Uterus (tissue), 4 donors: ENCODE data around the gene CHCHD2. TPM values are rescaled to one million over a fixed set of nuclear protein-coding genes. Genes with fewer than 3 reads are reported as not detected.

Experiments used
- DNase-seq, 2 donors: peaks; one replicate each; pipeline ENCODE4 v3.0.0-alpha.2; 2019 to 2020
- H3K27ac ChIP-seq, 2 donors: fragments of 200-600 bp; sonication (generic); 1 replicate in 1 of 2; 2 replicates in 1 of 2; pipeline ENCODE4 v1.5.1; 2016 to 2018
- H3K27me3 ChIP-seq, 2 donors: fragments of 200-600 bp; sonication (generic); one replicate each; pipeline ENCODE4 v1.5.1; 2018 to 2019; ENCODE audit warnings: control low read depth in 1 of 2
- H3K36me3 ChIP-seq, 2 donors: fragments of 200-600 bp; sonication (generic); one replicate each; pipeline ENCODE4 v1.5.1; 2019; ENCODE audit warnings: control low read depth in 1 of 2
- H3K4me1 ChIP-seq, 2 donors: fragments of 200-600 bp; sonication (generic); one replicate each; pipeline ENCODE4 v1.5.1; 2018 to 2019; ENCODE audit warnings: control low read depth in 1 of 2
- H3K4me3 ChIP-seq, 2 donors: fragments of 200-600 bp; sonication (generic); 1 replicate in 1 of 2; 2 replicates in 1 of 2; pipeline ENCODE4 v1.5.1; 2018 to 2019; ENCODE audit warnings: mild to moderate bottlenecking in 1 of 2
- H3K9me3 ChIP-seq, 2 donors: fragments of 200-600 bp; sonication (generic); one replicate each; pipeline ENCODE4 v1.5.1; 2019; ENCODE audit warnings: control low read depth in 1 of 2
- CTCF ChIP-seq, 4 experiments: fragments of 200-600 bp in 2 of 4; fragments of 450-650 bp in 2 of 4; sonication (generic) in 2 of 4; IDR thresholded peaks; one replicate each; pipeline ENCODE4 v1.5.1; 2016 to 2019; ENCODE audit warnings: antibody characterized with exemption in 4 of 4, mild to moderate bottlenecking in 2 of 4, moderate library complexity in 1 of 4
- POLR2A ChIP-seq, 2 donors: fragments of 450-650 bp; IDR thresholded peaks; one replicate each; pipeline ENCODE4 v1.6.1; 2016; ENCODE audit warnings: antibody characterized with exemption in 2 of 2, mild to moderate bottlenecking in 1 of 2, moderate library complexity in 1 of 2
- intact Hi-C: fragments of 100-400 bp; cut with DNase I; formaldehyde crosslinking; loops from one replicate; pipeline ENCODE4 v1.15.1; 2023; ENCODE audit warnings: low total_unique reads
- total RNA-seq, 4 donors: library from RNA; depleted of rRNA in 3 of 4; stranded (reverse); fragments of >200 nt in 3 of 4; gene quantifications; one replicate each; pipeline versions ENCODE4 v1.1.0 to v1.2.4, GENCODE V29; 2014 to 2023
- donor health status: DM: yes; HTN: yes; CAD: no.

The CHCHD2 gene
- total RNA-seq, 4 donors from 2014 or later, result 193 to 900 (median 353) TPM

GRCh38 chr7:56063882-56064625 is 42.2 kb downstream of the CHCHD2 start, which contains the start of gene SUMF2:
Gene SUMF2 (plus strand): TSS chr7:56064286. CDS start chr7:56064312, 26 bp downstream.
- no peaks in the 10 kb centered on the region for H3K27me3 ChIP-seq
- peak within 1 kb of the TSS; percentile 84 to 96 for H3K27ac ChIP-seq
- DNase-seq, result peak; percentile 89 to 92
- no peaks in the 10 kb centered on the region for H3K9me3 ChIP-seq
- no peaks in the 10 kb centered on the region for H3K36me3 ChIP-seq
- peak; percentile 26 to 47 (median 28) for TF ChIP-seq CTCF (IDR thresholded peaks at IDR 0.05)
- TF ChIP-seq POLR2A (IDR thresholded peaks at IDR 0.05), result peak; percentile 56 to 85
- H3K4me3 ChIP-seq, result peak within 1 kb of the TSS; percentile 79 to 86
- no peaks in the 10 kb centered on the region for H3K4me1 ChIP-seq
- intact Hi-C loops, result no loop called here

GRCh38 chr7:56063500-56063881 is 42.8 kb downstream of the CHCHD2 start:
- intact Hi-C loops, result no loop called here
- peak overlapping the region; percentile 84 to 96 for H3K27ac ChIP-seq
- no peaks in the 10 kb centered on the region for H3K27me3 ChIP-seq
- DNase-seq, result no peak
- no peaks in the 10 kb centered on the region for H3K36me3 ChIP-seq
- TF ChIP-seq CTCF (IDR thresholded peaks at IDR 0.05) (no peak), POLR2A (IDR thresholded peaks at IDR 0.05) (no peak)
- no peaks in the 10 kb centered on the region for H3K4me1 ChIP-seq
- no peaks in the 10 kb centered on the region for H3K9me3 ChIP-seq
- H3K4me3 ChIP-seq, result peak overlapping the region in 1 of 2 donors; percentile 86

- intact Hi-C loops, result no loop called here
- no peaks in the 10 kb centered on the region for H3K36me3 ChIP-seq
- H3K27ac ChIP-seq, result no peak overlapping the region
Measured at GRCh38 chr7:56062382-56062781, 43.9 kb downstream of the CHCHD2 start.

GRCh38 chr7:56053993-56054392 is 52.3 kb downstream of the CHCHD2 start:
- Histone ChIP-seq H3K4me1 (no peaks in the 10 kb centered on the region), H3K36me3 (no peaks in the 10 kb centered on the region), H3K27me3 (no peaks in the 10 kb centered on the region), H3K27ac (no peak overlapping the region), H3K4me3 (no peak overlapping the region), H3K9me3 (no peaks in the 10 kb centered on the region)
- intact Hi-C loops, result no loop called here
- DNase-seq, result no peak
- no peak for TF ChIP-seq CTCF (IDR thresholded peaks at IDR 0.05)
- TF ChIP-seq POLR2A (IDR thresholded peaks at IDR 0.05), result no peak

More at GRCh38 chr7:56062382-56062781, 43.9 kb downstream of the CHCHD2 start:
- H3K4me3 ChIP-seq, result no peak overlapping the region
- H3K4me1 ChIP-seq, result no peaks in the 10 kb centered on the region
- no peak for TF ChIP-seq POLR2A (IDR thresholded peaks at IDR 0.05)
- no peak for TF ChIP-seq CTCF (IDR thresholded peaks at IDR 0.05)
- H3K27me3 ChIP-seq, result no peaks in the 10 kb centered on the region
- H3K9me3 ChIP-seq, result no peaks in the 10 kb centered on the region
- no peak for DNase-seq

GRCh38 chr7:56053379-56053778 is 52.9 kb downstream of the CHCHD2 start:
- no peak for DNase-seq
- intact Hi-C loops, result no loop called here
- Histone ChIP-seq H3K27ac (no peak overlapping the region), H3K4me3 (no peak overlapping the region), H3K27me3 (no peaks in the 10 kb centered on the region), H3K36me3 (no peaks in the 10 kb centered on the region), H3K9me3 (no peaks in the 10 kb centered on the region), H3K4me1 (no peaks in the 10 kb centered on the region)
- TF ChIP-seq CTCF (IDR thresholded peaks at IDR 0.05), result no peak
- TF ChIP-seq POLR2A (IDR thresholded peaks at IDR 0.05), result no peak
